Endothelial cell of umbilical vein (primary cell): ENCODE results near the gene ESPNL.

Experiments used
- EZH2 ChIP-seq: IDR thresholded peaks from 2 replicates; pipeline ENCODE4 v1.6.1; 2012; ENCODE audit warnings: borderline replicate concordance, low read depth, mild to moderate bottlenecking, moderate library complexity, low read length, inconsistent platforms; ENCODE audit not compliant: severe bottlenecking
- FOS ChIP-seq: IDR thresholded peaks from 2 replicates; pipeline ENCODE4 v1.6.1; 2011; ENCODE audit warnings: mild to moderate bottlenecking, low read length, moderate library complexity, borderline replicate concordance; ENCODE audit not compliant: insufficient read depth
- GATA2 ChIP-seq: IDR thresholded peaks from 2 replicates; pipeline ENCODE4 v1.7.0; 2011; ENCODE audit warnings: low read depth, mild to moderate bottlenecking, moderate library complexity, mixed read lengths, low read length; ENCODE audit not compliant: insufficient read length, insufficient read depth
- JUN ChIP-seq: IDR thresholded peaks from 2 replicates; pipeline ENCODE4 v1.6.1; 2011; ENCODE audit warnings: borderline replicate concordance, low read depth; ENCODE audit not compliant: insufficient read length, insufficient read depth
- MYC ChIP-seq: IDR thresholded peaks from one replicate; pipeline ENCODE4 v1.6.1; 2011; ENCODE audit warnings: mild to moderate bottlenecking, low read depth, low read length
- POLR2A ChIP-seq: IDR thresholded peaks from 2 replicates; pipeline ENCODE4 v1.6.1; 2012; ENCODE audit warnings: low read depth, mild to moderate bottlenecking, control low read depth, low read length
- POLR2AphosphoS5 ChIP-seq: IDR thresholded peaks from 2 replicates; pipeline ENCODE4 v1.6.1; 2012; ENCODE audit warnings: low read depth, mild to moderate bottlenecking, control low read depth, low read length, moderate library complexity; ENCODE audit not compliant: insufficient read depth
- TF ChIP-seq, protein P1 (sequence below), 2 donors: IDR thresholded peaks; 1 replicate in 1 of 2; 2 replicates in 1 of 2; pipeline ENCODE4 v1.5.1; 2011; ENCODE audit warnings: low read length in 2 of 2, mild to moderate bottlenecking in 2 of 2, moderate library complexity in 2 of 2, control low read depth in 1 of 2, inconsistent platforms in 1 of 2, low read depth in 1 of 2; ENCODE audit not compliant: insufficient read depth in 1 of 2; ENCODE audit errors: extremely low read depth in 1 of 2
- TF ChIP-seq, protein P2 (sequence below): IDR thresholded peaks from 2 replicates; pipeline ENCODE4 v1.6.1; 2011; ENCODE audit not compliant: insufficient read depth, insufficient read length

DNA sequence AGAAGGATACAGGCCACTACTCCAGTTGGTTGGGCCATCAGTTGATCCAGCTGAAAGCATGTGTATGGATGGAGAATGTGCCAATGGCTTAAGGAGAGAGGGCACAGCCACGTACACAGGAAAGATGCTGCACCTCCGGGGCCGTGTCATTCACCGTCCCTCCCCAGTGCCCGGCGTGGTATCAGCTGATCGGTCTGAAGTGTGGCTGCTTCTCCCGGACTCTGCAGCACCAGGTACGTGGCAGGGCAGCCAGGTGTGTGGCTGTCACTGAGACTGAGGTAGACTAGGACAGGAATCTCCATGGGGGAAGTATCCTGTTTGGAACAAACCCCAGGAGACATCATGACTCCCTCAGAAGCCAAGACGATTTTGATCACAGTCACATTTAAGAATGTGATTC is 54.4 kb downstream of the ESPNL start:
- TF ChIP-seq, protein P1, sequence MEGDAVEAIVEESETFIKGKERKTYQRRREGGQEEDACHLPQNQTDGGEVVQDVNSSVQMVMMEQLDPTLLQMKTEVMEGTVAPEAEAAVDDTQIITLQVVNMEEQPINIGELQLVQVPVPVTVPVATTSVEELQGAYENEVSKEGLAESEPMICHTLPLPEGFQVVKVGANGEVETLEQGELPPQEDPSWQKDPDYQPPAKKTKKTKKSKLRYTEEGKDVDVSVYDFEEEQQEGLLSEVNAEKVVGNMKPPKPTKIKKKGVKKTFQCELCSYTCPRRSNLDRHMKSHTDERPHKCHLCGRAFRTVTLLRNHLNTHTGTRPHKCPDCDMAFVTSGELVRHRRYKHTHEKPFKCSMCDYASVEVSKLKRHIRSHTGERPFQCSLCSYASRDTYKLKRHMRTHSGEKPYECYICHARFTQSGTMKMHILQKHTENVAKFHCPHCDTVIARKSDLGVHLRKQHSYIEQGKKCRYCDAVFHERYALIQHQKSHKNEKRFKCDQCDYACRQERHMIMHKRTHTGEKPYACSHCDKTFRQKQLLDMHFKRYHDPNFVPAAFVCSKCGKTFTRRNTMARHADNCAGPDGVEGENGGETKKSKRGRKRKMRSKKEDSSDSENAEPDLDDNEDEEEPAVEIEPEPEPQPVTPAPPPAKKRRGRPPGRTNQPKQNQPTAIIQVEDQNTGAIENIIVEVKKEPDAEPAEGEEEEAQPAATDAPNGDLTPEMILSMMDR (IDR thresholded peaks at IDR 0.05; ENCODE audit: extremely low read depth in 1 of 2, insufficient read depth in 1 of 2, low read depth in 1 of 2, low read length in 2 of 2) = no peak
- TF ChIP-seq JUN (no peak), POLR2A (no peak), POLR2AphosphoS5 (no peak), GATA2 (no peak), EZH2 (no peak), FOS (no peak), MYC (no peak)
- TF ChIP-seq, protein P2, sequence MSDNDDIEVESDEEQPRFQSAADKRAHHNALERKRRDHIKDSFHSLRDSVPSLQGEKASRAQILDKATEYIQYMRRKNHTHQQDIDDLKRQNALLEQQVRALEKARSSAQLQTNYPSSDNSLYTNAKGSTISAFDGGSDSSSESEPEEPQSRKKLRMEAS = no peak
